ENCODE measurements around the gene CRACR2A. TPM values are rescaled to one million over a fixed set of nuclear protein-coding genes. Genes with fewer than 3 reads are reported as not detected.

Gene CRACR2A
- total RNA-seq, 2 donors from 2014 or later = 50.3 to 54.8 TPM

GRCh38 chr12:3593906-3594483 is 158.9 kb downstream of the CRACR2A start:
- intact Hi-C loops (cut with DNase I) = no loop called here
- no peak for TF ChIP-seq CTCF (IDR thresholded peaks at IDR 0.05)
- no peaks in the 10 kb centered on the region for H3K4me1 ChIP-seq

GRCh38 chr12:3592856-3593625 is 159.9 kb downstream of the CRACR2A start:
- no peak overlapping the region for H3K27ac ChIP-seq
- no peak for TF ChIP-seq CTCF (IDR thresholded peaks at IDR 0.05)
- H3K9ac ChIP-seq (ENCODE audit: low read depth in 2 of 2, low read length in 2 of 2) = no peak overlapping the region
- no peak for DNase-seq
- H3K36me3 ChIP-seq = no peaks in the 10 kb centered on the region
- intact Hi-C loops (cut with DNase I) = no loop called here
- H3K27me3 ChIP-seq = no peaks in the 10 kb centered on the region
- H3K9me3 ChIP-seq = no peaks in the 10 kb centered on the region
- no peaks in the 10 kb centered on the region for H3K4me1 ChIP-seq
- H3K4me3 ChIP-seq = no peak overlapping the region

More at GRCh38 chr12:3593906-3594483, 158.9 kb downstream of the CRACR2A start:
- Histone ChIP-seq H3K36me3 (no peaks in the 10 kb centered on the region), H3K9me3 (no peaks in the 10 kb centered on the region), H3K4me3 (no peak overlapping the region), H3K27me3 (no peaks in the 10 kb centered on the region), H3K27ac (no peak overlapping the region), H3K9ac (ENCODE audit: low read depth in 2 of 2, low read length in 2 of 2) (no peak overlapping the region)
- DNase-seq = no peak

GRCh38 chr12:3589745-3590144 is 163.2 kb downstream of the CRACR2A start:
- Histone ChIP-seq H3K36me3 (no peaks in the 10 kb centered on the region), H3K9ac (ENCODE audit: low read depth in 2 of 2, low read length in 2 of 2) (no peak overlapping the region), H3K27me3 (no peaks in the 10 kb centered on the region), H3K4me1 (no peaks in the 10 kb centered on the region), H3K9me3 (no peaks in the 10 kb centered on the region), H3K27ac (no peak overlapping the region), H3K4me3 (no peak overlapping the region)
- DNase-seq = no peak
- intact Hi-C loops (cut with DNase I) = no loop called here
- no peak for TF ChIP-seq CTCF (IDR thresholded peaks at IDR 0.05)

- no peaks in the 10 kb centered on the region for H3K36me3 ChIP-seq
- intact Hi-C loops (cut with DNase I) = no loop called here
- no peak for DNase-seq
- H3K9me3 ChIP-seq = no peaks in the 10 kb centered on the region
- H3K4me3 ChIP-seq = no peak overlapping the region
- TF ChIP-seq CTCF (IDR thresholded peaks at IDR 0.05) = no peak
- no peak overlapping the region for H3K27ac ChIP-seq
- H3K27me3 ChIP-seq = no peaks in the 10 kb centered on the region
- no peaks in the 10 kb centered on the region for H3K4me1 ChIP-seq
- no peak overlapping the region for H3K9ac ChIP-seq (ENCODE audit: low read depth in 2 of 2, low read length in 2 of 2)
Measured at GRCh38 chr12:3587402-3588013, 165.4 kb downstream of the CRACR2A start.

- intact Hi-C loops (cut with DNase I) = no loop called here
- Histone ChIP-seq H3K36me3 (no peaks in the 10 kb centered on the region), H3K9me3 (no peaks in the 10 kb centered on the region), H3K4me1 (no peaks in the 10 kb centered on the region), H3K4me3 (no peak overlapping the region), H3K27ac (no peak overlapping the region), H3K9ac (ENCODE audit: low read depth in 2 of 2, low read length in 2 of 2) (no peak overlapping the region), H3K27me3 (no peaks in the 10 kb centered on the region)
- no peak for DNase-seq
- no peak for TF ChIP-seq CTCF (IDR thresholded peaks at IDR 0.05)
Measured at GRCh38 chr12:3583656-3584334, 169.1 kb downstream of the CRACR2A start.

Measured in colonic mucosa (tissue), 4 donors.